Activated CD8-positive, alpha-beta memory T cell treated with anti-CD3 and anti-CD28 coated beads, Interleukin-2, amount 10 ng/mL, durations not matched to agents 7 days and 5 days (primary cell): Measurements from ENCODE around the gene HES4. TPM values are rescaled to one million over a fixed set of nuclear protein-coding genes. Genes with fewer than 3 reads are reported as not detected.

ENCODE experiments used
- ATAC-seq: fragments of 150-1000 bp; cut with Tn5 transposase; one replicate; pipeline ENCODE4 v1.10.0; 2021; ENCODE audit warnings: moderate library complexity
- CTCF ChIA-PET: fragments of 350-600 bp; sonication (Branson Sonifier 250); formaldehyde crosslinking; loops from one replicate; lab custom pipeline; 2021; ENCODE audit warnings: antibody characterized with exemption; lab: Charles Lee
- DNase-seq: peaks from one replicate; pipeline ENCODE4 v3.0.0-alpha.2; 2020
- H3K27ac Mint-ChIP-seq: one replicate; pipeline ENCODE4 v1.8.0; 2021; ENCODE audit warnings: mild to moderate bottlenecking, mixed read lengths
- H3K27me3 Mint-ChIP-seq: one replicate; pipeline ENCODE4 v1.8.0; 2021; ENCODE audit warnings: mixed read lengths
- H3K36me3 Mint-ChIP-seq: one replicate; pipeline ENCODE4 v1.8.0; 2021; ENCODE audit warnings: mild to moderate bottlenecking, mixed read lengths
- H3K4me1 Mint-ChIP-seq: one replicate; pipeline ENCODE4 v1.8.0; 2021; ENCODE audit warnings: mixed read lengths
- H3K4me3 Mint-ChIP-seq: one replicate; pipeline ENCODE4 v1.8.0; 2021; ENCODE audit warnings: mild to moderate bottlenecking, moderate library complexity, mixed read lengths
- H3K9me3 Mint-ChIP-seq: one replicate; pipeline ENCODE4 v1.8.0; 2022; ENCODE audit warnings: low read depth, mixed read lengths
- total RNA-seq, 2 experiments: library from RNA; stranded (reverse); gene quantifications; one replicate each; pipeline ENCODE4 v1.2.3, GENCODE V29; 2021

Gene HES4
- total RNA-seq, 2 experiments from 2014 or later: 0.61 to 1.6 TPM

DNA sequence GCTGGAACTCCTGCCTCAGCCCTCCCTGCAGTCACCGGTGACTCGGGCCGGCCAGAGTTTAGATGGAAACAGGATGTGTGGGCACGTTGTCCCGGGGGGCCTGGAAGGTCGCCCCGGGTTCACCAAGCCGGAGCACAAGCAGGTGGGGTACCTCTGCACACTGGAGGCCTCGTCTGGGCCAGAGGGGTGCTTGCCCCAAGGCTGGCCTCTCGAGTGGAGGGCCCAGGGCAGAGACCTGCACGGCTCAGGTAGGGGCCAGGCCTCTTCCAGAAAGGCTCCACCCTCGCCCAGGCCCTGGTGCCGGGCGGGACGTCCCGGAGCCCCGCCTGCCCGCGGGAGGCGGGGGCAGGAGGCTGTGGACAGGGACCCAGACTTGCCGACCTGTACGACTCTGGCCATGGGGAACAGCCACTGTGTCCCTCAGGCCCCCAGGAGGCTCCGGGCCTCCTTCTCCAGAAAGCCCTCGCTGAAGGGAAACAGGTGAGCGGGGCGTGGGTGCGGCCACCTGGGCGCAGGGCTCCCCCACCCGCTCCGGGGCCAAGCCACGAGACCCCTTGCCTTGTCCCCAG, 33.7 kb downstream of the HES4 start, which contains the start of gene PLEKHN1:
PLEKHN1 (plus strand) TSS at position 348 of the 569 bp plus-strand sequence; CDS start at position 398, 50 bp downstream.
- peaks cover 1% of the 10 kb centered on the region for H3K36me3 Mint-ChIP-seq
- peak within 1 kb of the TSS; percentile 79 for H3K4me3 Mint-ChIP-seq
- no peaks in the 10 kb centered on the region for H3K9me3 Mint-ChIP-seq
- H3K27me3 Mint-ChIP-seq: peaks cover 6% of the 10 kb centered on the region
- DNase-seq: peak; percentile 69
- H3K27ac Mint-ChIP-seq: peak within 1 kb of the TSS; percentile 85
- peak; percentile 68 for ATAC-seq
- H3K4me1 Mint-ChIP-seq: peaks cover 20% of the 10 kb centered on the region
- CTCF ChIA-PET: interaction anchor here (0.6 to 1.3 kb wide), 9 partner anchors 9 to 409 kb away, joined by 3 to 17 read pairs (median 3); partner anchors contain the start of gene AURKAIP1

DNA sequence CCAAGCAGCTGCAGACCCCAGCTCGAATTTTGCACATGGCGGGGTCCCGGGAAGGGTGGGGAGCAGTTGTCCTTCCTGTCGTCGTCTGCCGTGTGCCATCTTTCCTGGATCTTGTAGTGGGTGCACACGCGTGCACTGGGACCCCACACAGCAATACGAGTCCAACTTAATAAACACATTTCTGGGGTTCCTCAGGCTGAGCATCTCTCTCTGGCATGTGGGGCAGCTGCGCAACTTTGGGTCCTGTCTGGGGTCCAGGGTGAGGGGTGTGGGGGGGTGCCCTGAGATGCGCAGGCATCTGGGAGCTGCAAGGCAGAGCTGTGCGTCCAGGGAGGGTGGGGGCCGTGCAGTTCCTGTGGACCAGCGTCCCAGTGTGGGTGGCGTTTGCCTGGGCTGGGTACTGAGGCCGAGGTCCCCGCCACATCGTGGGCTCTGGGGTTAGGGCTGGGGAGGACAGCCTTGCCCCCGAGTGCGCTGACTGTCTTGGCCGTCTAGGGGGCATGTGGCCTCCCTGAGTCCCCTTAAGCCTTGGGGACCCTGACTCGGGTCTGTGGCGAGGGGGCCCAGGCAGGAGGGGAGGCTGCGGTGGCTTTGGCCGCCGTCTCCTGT, 34.3 kb downstream of the HES4 start:
- ATAC-seq: no peak
- CTCF ChIA-PET: no interaction called here

DNA sequence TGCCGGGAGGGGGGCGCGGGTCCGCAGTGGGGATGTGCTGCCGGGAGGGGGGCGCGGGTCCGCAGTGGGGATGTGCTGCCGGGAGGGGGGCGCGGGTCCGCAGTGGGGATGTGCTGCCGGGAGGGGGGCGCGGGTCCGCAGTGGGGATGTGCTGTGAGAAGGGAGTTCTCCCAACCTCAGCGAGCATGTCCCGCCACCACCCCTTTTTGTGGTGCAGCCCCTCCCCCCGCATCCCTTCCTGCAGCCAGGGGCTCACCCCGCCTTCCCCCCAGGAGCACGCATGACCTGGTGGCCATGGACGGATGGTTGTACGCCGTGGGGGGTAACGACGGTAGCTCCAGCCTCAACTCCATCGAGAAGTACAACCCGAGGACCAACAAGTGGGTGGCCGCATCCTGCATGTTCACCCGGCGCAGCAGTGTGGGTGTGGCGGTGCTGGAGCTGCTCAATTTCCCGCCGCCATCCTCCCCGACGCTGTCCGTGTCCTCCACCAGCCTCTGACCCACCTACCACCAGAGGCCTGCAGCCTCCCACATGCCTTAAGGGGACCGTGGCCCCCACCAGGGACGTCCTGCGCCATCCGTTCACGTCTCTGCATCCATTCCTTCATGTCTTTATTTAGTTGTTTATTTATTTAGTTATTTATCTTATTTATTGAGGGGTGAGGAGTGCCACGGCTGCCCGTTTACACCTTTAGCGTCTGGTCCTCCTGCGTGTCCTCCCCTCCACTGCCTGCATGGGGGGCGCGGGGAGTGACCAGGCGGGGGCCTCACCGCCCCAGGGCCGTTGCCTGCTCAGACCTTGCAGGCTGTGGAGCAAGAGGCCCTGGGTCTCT, 35.0 kb downstream of the HES4 start:
- Mint-ChIP-seq H3K36me3 (peaks cover 1% of the 10 kb centered on the region), H3K27me3 (peaks cover 6% of the 10 kb centered on the region), H3K4me3 (no peak overlapping the region), H3K9me3 (no peaks in the 10 kb centered on the region), H3K4me1 (peaks cover 20% of the 10 kb centered on the region), H3K27ac (no peak overlapping the region)
- CTCF ChIA-PET: interaction anchor here (1.6 kb wide), 1 partner anchor 60 kb away, joined by 3 read pairs; no protein-coding TSS in a partner anchor
- no peak for ATAC-seq
- no peak for DNase-seq

More for the DNA sequence above, 34.3 kb downstream of the HES4 start:
- Mint-ChIP-seq H3K27ac (peak overlapping the region; percentile 28), H3K27me3 (peaks cover 6% of the 10 kb centered on the region), H3K9me3 (no peaks in the 10 kb centered on the region), H3K4me1 (peaks cover 20% of the 10 kb centered on the region), H3K36me3 (peaks cover 1% of the 10 kb centered on the region), H3K4me3 (peak overlapping the region; percentile 50)
- DNase-seq: no peak

DNA sequence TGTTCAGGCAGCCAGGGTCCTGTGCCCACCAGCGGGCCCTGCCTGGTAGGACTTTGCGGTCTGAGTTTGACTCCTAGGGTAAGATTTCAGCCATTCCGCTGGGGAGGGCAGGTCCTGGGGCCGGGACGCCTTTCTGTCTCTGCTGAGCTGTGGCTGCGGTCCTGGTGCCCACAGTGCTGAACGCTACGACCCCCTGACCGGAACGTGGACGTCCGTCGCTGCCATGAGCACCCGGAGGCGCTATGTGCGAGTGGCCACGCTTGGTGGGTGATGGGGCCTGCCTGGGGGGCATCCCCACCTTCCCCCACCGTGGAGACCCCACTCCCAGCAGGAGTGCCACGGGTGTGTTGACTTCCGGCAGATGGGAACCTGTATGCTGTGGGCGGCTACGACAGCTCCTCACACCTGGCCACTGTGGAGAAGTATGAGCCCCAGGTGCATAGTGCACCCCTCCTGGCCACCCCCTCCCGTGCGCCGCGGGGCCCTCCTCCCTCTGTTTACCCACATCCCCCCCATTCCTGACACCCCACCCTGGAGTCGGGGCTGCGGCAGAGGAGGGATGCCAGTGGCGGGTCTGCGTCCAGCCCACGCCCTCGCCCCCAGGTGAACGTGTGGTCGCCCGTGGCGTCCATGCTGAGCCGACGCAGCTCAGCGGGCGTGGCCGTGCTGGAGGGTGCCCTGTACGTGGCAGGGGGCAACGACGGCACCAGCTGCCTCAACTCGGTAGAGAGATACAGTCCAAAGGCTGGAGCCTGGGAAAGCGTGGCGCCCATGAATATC, 36.0 kb downstream of the HES4 start:
- ATAC-seq: no peak
- DNase-seq: no peak
- no peak overlapping the region for H3K4me3 Mint-ChIP-seq
- CTCF ChIA-PET: interaction anchor here (1.6 kb wide), 1 partner anchor 59 kb away, joined by 3 read pairs; no protein-coding TSS in a partner anchor
- H3K4me1 Mint-ChIP-seq: peaks cover 21% of the 10 kb centered on the region
- peaks cover 2% of the 10 kb centered on the region for H3K27me3 Mint-ChIP-seq
- H3K36me3 Mint-ChIP-seq: peaks cover 1% of the 10 kb centered on the region
- no peak overlapping the region for H3K27ac Mint-ChIP-seq
- H3K9me3 Mint-ChIP-seq: no peaks in the 10 kb centered on the region

DNA sequence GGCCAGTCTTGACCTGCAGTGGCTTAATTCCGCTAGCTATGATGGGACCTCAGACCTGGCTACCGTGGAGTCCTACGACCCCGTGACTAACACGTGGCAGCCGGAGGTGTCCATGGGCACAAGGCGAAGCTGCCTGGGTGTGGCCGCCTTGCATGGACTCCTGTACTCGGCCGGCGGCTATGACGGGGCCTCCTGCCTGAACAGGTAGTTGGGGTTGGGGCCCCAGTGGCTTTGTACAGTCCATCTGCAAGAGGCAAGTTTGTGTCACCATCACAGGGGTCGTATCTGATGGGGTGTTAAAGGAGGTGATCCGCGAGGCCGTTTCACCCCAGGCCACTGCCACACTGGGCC, 36.6 kb downstream of the HES4 start:
- peaks cover 1% of the 10 kb centered on the region for H3K36me3 Mint-ChIP-seq
- peaks cover 25% of the 10 kb centered on the region for H3K4me1 Mint-ChIP-seq
- no peak overlapping the region for H3K4me3 Mint-ChIP-seq
- no peak for ATAC-seq
- DNase-seq: no peak
- CTCF ChIA-PET: interaction anchor here (1.6 kb wide), 1 partner anchor 59 kb away, joined by 3 read pairs; no protein-coding TSS in a partner anchor
- H3K27ac Mint-ChIP-seq: no peak overlapping the region
- H3K9me3 Mint-ChIP-seq: no peaks in the 10 kb centered on the region
- H3K27me3 Mint-ChIP-seq: peaks cover 1% of the 10 kb centered on the region

DNA sequence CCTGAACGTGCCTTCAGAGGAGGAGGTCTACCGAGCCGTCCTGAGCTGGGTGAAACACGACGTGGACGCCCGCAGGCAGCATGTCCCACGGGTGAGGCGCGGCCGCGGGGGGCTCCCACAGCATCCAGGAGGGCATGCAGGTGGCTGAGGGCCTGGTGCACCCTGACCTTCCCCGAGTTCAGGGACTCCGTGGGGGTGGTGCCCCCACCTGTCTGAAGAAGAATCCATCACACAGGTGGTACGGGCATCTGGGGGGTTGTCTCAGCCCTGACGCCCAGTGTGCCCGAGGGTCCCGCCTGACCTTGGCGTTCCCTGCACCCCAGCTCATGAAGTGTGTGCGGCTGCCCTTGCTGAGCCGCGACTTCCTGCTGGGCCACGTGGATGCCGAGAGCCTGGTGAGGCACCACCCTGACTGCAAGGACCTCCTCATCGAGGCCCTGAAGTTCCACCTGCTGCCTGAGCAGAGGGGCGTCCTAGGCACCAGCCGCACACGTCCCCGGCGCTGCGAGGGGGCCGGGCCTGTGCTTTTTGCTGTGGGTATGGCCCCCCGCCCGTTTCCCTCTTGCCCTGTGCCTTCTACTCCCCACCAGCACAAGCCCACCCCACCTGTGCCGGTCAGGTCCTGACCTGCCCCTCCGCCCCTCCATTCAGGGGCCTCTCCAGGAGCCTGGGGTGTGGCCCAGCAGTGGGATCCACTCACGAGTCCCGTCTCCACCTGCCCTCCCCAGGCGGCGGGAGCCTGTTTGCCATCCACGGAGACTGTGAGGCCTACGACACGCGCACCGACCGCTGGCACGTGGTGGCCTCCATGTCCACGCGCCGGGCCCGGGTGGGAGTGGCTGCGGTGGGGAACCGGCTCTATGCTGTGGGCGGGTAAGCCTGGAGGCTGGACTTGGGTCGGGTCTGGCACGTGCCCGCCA, 37.3 kb downstream of the HES4 start:
- Mint-ChIP-seq H3K27me3 (no peaks in the 10 kb centered on the region), H3K4me3 (peak overlapping the region; percentile 30), H3K4me1 (peaks cover 27% of the 10 kb centered on the region), H3K27ac (no peak overlapping the region), H3K36me3 (peaks cover 2% of the 10 kb centered on the region), H3K9me3 (no peaks in the 10 kb centered on the region)
- CTCF ChIA-PET: no interaction called here
- DNase-seq (no peak), ATAC-seq (no peak)

DNA sequence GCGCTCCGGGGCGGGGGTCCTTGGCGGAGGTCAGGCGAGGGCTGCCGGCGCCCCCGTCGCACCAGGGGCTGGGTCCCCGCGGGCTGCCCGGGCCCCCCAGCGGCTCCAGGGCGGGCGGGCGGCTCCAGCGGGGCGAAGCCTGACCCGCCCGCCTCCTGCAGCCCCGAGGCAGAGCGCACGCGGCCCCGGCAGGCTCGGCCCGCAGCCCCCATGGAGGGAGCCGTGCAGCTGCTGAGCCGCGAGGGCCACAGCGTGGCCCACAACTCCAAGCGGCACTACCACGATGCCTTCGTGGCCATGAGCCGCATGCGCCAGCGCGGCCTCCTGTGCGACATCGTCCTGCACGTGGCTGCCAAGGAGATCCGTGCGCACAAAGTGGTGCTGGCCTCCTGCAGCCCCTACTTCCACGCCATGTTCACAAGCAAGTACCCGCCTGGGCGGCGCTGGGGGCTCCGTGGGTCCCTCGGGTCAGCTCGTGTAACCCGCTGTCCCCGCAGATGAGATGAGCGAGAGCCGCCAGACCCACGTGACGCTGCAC, 38.7 kb downstream of the HES4 start:
- ATAC-seq (no peak), DNase-seq (no peak)
- CTCF ChIA-PET: no interaction called here
- H3K27ac Mint-ChIP-seq: no peak overlapping the region
- no peaks in the 10 kb centered on the region for H3K27me3 Mint-ChIP-seq
- H3K4me3 Mint-ChIP-seq: peak overlapping the region; percentile 41
- peaks cover 24% of the 10 kb centered on the region for H3K4me1 Mint-ChIP-seq
- no peaks in the 10 kb centered on the region for H3K9me3 Mint-ChIP-seq
- peaks cover 4% of the 10 kb centered on the region for H3K36me3 Mint-ChIP-seq

DNA sequence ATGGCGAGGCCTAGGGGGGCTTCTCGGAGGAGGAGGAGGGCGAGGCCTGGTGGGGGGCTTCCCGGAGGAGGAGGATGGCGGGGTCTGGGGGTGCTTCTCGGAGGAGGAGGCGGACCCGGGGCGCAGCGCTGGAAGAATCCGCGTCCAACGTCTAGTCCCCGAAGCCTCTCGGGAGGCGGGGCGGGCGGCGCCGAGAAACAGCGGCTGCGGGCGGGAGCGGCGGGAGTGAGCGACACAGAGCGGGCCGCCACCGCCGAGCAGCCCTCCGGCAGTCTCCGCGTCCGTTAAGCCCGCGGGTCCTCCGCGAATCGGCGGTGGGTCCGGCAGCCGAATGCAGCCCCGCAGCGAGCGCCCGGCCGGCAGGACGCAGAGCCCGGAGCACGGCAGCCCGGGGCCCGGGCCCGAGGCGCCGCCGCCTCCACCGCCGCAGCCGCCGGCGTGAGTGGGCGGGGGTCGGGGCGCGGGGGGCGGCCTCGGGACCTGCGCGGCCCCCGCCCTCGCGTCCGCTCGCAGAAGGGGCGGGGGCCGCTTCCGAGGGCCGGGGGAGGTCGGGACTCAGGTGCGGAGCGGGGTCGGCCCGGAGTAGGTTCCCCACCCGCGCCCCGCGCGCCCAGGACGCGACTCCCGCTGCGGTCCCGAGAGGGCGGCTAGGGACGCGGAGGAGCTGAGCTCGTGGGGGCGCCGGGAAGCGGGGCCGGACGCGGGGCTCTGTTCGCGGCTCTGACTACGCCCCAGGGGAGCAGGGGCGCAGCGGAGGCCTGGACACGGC, 39.4 kb downstream of the HES4 start, which contains the start of gene KLHL17:
KLHL17 (plus strand) TSS at position 222 of the 769 bp plus-strand sequence; CDS start at position 332, 110 bp downstream.
- Mint-ChIP-seq H3K27ac (peak within 1 kb of the TSS; percentile 56), H3K4me1 (peaks cover 18% of the 10 kb centered on the region), H3K27me3 (no peaks in the 10 kb centered on the region), H3K9me3 (no peaks in the 10 kb centered on the region), H3K4me3 (peak within 1 kb of the TSS; percentile 81), H3K36me3 (peaks cover 4% of the 10 kb centered on the region)
- CTCF ChIA-PET: no interaction called here
- DNase-seq (peak; percentile 87), ATAC-seq (peak; percentile 69)

DNA sequence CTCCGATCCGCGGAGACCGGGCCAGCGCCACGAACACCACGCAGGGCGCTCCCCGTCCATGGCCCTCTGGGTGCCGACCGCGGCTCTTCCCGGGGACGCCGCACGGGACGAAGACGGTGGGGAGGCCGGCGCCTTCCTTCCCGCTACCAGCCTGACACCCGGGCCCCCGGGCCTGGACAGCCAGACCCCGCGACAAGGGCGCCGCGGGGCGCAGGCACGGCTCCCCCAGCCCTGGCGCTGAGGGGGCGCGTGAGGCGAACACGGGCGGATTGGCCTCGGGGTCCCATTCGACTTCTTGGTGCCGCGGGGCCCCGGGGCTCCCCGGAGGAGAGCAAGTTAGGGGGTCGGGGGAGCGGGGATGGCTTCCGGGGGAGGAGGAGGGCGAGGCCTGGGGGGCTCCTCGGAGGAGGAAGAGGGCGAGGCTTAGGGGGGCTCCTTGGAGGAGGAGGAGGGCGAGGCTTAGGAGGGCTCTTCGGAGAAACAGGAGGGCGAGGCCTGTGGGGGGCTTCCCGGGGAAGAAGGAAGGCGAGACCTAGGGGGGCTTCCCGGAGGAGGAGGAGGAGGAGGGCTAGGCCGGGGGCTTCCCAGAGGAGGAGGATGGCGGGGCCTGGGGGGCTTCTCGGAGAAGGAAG, 40.0 kb downstream of the HES4 start:
- ATAC-seq: peak; percentile 13
- Mint-ChIP-seq H3K9me3 (no peaks in the 10 kb centered on the region), H3K4me1 (peaks cover 16% of the 10 kb centered on the region), H3K4me3 (peak overlapping the region; percentile 81), H3K27ac (peak overlapping the region; percentile 56), H3K27me3 (no peaks in the 10 kb centered on the region), H3K36me3 (peaks cover 9% of the 10 kb centered on the region)
- no peak for DNase-seq
- CTCF ChIA-PET: interaction anchor here (1.4 to 1.9 kb wide), 5 partner anchors 17 to 55 kb away, joined by 3 to 11 read pairs (median 6); no protein-coding TSS in a partner anchor

DNA sequence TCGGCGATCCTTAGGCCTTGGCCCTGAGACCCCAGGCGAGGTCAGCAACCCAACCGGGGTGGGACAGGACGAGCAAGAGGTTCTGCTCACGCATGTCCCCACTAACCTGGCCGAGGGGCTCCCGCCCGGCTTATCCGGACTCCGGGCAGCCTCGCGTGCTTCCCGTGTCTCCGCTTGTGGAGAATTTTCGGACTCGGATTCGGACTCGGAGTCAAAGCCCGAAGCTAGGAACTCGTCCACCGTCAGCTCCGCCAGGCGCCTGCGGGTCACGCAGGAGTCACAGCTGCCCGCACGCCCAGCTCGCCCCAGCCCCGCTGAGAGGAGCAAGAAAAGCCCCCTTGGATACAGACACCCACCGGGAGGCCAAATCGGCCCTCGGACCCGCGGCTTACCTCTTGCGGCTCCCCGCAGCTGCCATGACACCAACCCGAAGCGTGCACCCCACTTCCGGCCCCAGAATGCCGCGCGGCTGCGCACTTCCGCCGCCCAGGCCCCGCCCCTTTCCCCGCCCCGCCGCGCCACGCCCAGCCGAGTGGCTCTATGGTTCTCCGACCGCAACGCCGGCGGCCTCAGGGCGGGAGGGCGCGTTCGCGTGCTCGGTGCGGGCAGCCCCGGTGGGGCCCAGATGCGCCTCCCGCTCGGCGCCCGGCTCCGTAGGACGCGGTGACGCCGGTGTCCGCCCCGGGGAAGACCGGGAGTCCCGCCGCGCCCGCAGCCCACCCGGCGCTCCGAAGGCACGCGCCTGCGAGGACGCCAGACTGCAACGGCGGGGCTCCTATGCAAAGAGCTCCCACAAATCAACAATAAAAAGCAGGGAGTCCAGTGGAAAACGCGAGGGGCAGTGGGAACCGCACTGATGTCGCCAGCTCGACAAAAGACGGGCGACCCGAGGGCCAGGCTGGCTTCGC, 40.8 kb downstream of the HES4 start, which contains the start of gene NOC2L:
NOC2L (minus strand) TSS at position 434 of the 908 bp plus-strand sequence; CDS start at position 418, 16 bp downstream.
- Mint-ChIP-seq H3K4me3 (peak within 1 kb of the TSS; percentile 81), H3K27me3 (no peaks in the 10 kb centered on the region), H3K4me1 (peaks cover 16% of the 10 kb centered on the region), H3K9me3 (no peaks in the 10 kb centered on the region), H3K27ac (peak within 1 kb of the TSS; percentile 67), H3K36me3 (peaks cover 12% of the 10 kb centered on the region)
- DNase-seq: peak; percentile 95
- ATAC-seq: peak; percentile 80
- CTCF ChIA-PET: interaction anchor here (1.4 to 1.9 kb wide), 5 partner anchors 16 to 55 kb away, joined by 3 to 11 read pairs (median 6); no protein-coding TSS in a partner anchor
